Activated naive CD8-positive, alpha-beta T cell treated with anti-CD3 and anti-CD28 coated beads, Interleukin-2, amount 50 U/mL, for 16 hours (primary cell): ENCODE results near the gene NOSTRIN.
"Not testable (repeated sequence)": the region's sequence is repeated elsewhere in the genome, so short reads cannot be mapped to it uniquely, and the experiment has no call there.

Source experiments
- DNase-seq: peaks from one replicate; pipeline ENCODE4 v3.0.0-alpha.2; 2020; ENCODE audit warnings: low read depth, low spot score

The NOSTRIN gene

GRCh38 chr2:168801961-168802858, at the start of gene NOSTRIN:
Gene NOSTRIN, plus strand, starts transcription at chr2:168802637. Its CDS starts 10 bp downstream, at chr2:168802647.
- DNase-seq = no peak

- DNase-seq = no peak
Measured at GRCh38 chr2:168753765-168754329, 48.6 kb upstream of the NOSTRIN start.

GRCh38 chr2:168757223-168757622, 45.2 kb upstream of the NOSTRIN start:
- no peak for DNase-seq

- DNase-seq = no peak
Measured at GRCh38 chr2:168758970-168759820, 43.2 kb upstream of the NOSTRIN start.

GRCh38 chr2:168765401-168765800, 37.0 kb upstream of the NOSTRIN start:
- DNase-seq = no peak

- no peak for DNase-seq
Measured at GRCh38 chr2:168766600-168766999, 35.8 kb upstream of the NOSTRIN start.

- DNase-seq = no peak
Measured at GRCh38 chr2:168767258-168767657, 35.2 kb upstream of the NOSTRIN start.

GRCh38 chr2:168768357-168768756, 34.1 kb upstream of the NOSTRIN start:
- not testable (repeated sequence) for DNase-seq

GRCh38 chr2:168770796-168771195, 31.6 kb upstream of the NOSTRIN start:
- no peak for DNase-seq

- DNase-seq = no peak
Measured at GRCh38 chr2:168772704-168773103, 29.7 kb upstream of the NOSTRIN start.

GRCh38 chr2:168773128-168773527, 29.3 kb upstream of the NOSTRIN start:
- DNase-seq = no peak

GRCh38 chr2:168773719-168774521, 28.5 kb upstream of the NOSTRIN start:
- no peak for DNase-seq

- no peak for DNase-seq
Measured at GRCh38 chr2:168775837-168776236, 26.6 kb upstream of the NOSTRIN start.

GRCh38 chr2:168780669-168781071, 21.8 kb upstream of the NOSTRIN start:
- DNase-seq = no peak

- DNase-seq = no peak
Measured at GRCh38 chr2:168781191-168781817, 21.1 kb upstream of the NOSTRIN start.

GRCh38 chr2:168782271-168782670, 20.2 kb upstream of the NOSTRIN start:
- no peak for DNase-seq

- DNase-seq = no peak
Measured at GRCh38 chr2:168784993-168785392, 17.4 kb upstream of the NOSTRIN start.

- no peak for DNase-seq
Measured at GRCh38 chr2:168787098-168787781, 15.2 kb upstream of the NOSTRIN start.

GRCh38 chr2:168787782-168788376, 14.6 kb upstream of the NOSTRIN start:
- no peak for DNase-seq

GRCh38 chr2:168789776-168790175, 12.7 kb upstream of the NOSTRIN start:
- DNase-seq = no peak
